HCT116 (cell line): ENCODE results near the gene MAP9. TPM values are rescaled to one million over a fixed set of nuclear protein-coding genes. Genes with fewer than 3 reads are reported as not detected.

Source experiments
- ATAC-seq: fragments of 200-7000 bp; cut with Tn5 transposase; 2 replicates; pipeline ENCODE4 v1.9.1; 2020; ENCODE audit warnings: mild to moderate bottlenecking, moderate library complexity
- BruUV-seq: library from RNA; stranded (reverse); fragments of 400-500 nt; replicated peaks from 2 replicates; lab custom pipeline; 2021; lab: Mats Ljungman, UMichigan
- CTCF ChIA-PET: fragments of 300-600 bp; sonication (Branson Sonifier 250); formaldehyde crosslinking; loops from one replicate; lab custom pipeline; 2021; ENCODE audit warnings: antibody characterized with exemption; lab: Charles Lee
- POLR2A ChIA-PET: fragments of 300-600, 350-600 bp; sonication (Branson Sonifier 250); formaldehyde crosslinking; loops from one replicate; lab custom pipeline; 2021; ENCODE audit warnings: antibody characterized with exemption; lab: Charles Lee
- RAD21 ChIA-PET, 2 experiments: fragments of 300-600 bp; sonication (Branson Sonifier 250); formaldehyde crosslinking; loops; one replicate each; lab custom pipeline; 2023; ENCODE audit warnings: low total read pairs in 2 of 2; ENCODE audit not compliant: uncharacterized antibody in 2 of 2, unreplicated experiment in 2 of 2, low non-redundant PET in 1 of 2; lab: Charles Lee
- DNase-seq: peaks from one replicate; pipeline ENCODE4 v3.0.0-alpha.2; 2010; ENCODE audit warnings: low read depth, low spot score
- H2AFZ ChIP-seq: fragments of 200-600 bp; shearing (Covaris generic), sonication (generic); 2 replicates; pipeline ENCODE4 v1.6.1; 2017; ENCODE audit warnings: low read depth, mixed run types, mixed read lengths, antibody characterized with exemption, low read length; ENCODE audit not compliant: poor library complexity, severe bottlenecking
- H3K27ac ChIP-seq: 2 replicates; pipeline ENCODE4 v1.5.1; 2012; ENCODE audit warnings: low read depth, low read length
- H3K27me3 ChIP-seq: fragments of 200-600 bp; sonication (generic); 2 replicates; pipeline ENCODE4 v1.6.1; 2016; ENCODE audit warnings: mixed run types, low read length, mixed read lengths; ENCODE audit not compliant: insufficient read depth
- H3K36me3 ChIP-seq, 2 experiments: fragments of 200-500 bp in 1 of 2; fragments of 200-600 bp in 1 of 2; sonication (Bioruptor generic) in 1 of 2; sonication (generic) in 1 of 2; 2 replicates each; pipeline versions ENCODE4 v1.5.1 to v1.6.1; 2014 to 2016; ENCODE audit warnings: low read length in 2 of 2, inconsistent platforms in 1 of 2, mixed read lengths in 1 of 2, mixed run types in 1 of 2; ENCODE audit not compliant: insufficient read depth in 2 of 2, control insufficient read depth in 1 of 2
- H3K4me1 ChIP-seq, 2 experiments: fragments of 200-600 bp in 1 of 2; sonication (generic) in 1 of 2; 2 replicates each; pipeline versions ENCODE4 v1.5.1 to v1.6.1; 2012 to 2017; ENCODE audit warnings: low read length in 2 of 2, inconsistent platforms in 1 of 2, mild to moderate bottlenecking in 1 of 2, mixed read lengths in 1 of 2, mixed run types in 1 of 2, moderate library complexity in 1 of 2; ENCODE audit not compliant: insufficient read depth in 2 of 2, control insufficient read depth in 1 of 2
- H3K4me2 ChIP-seq: fragments of 200-600 bp; sonication (generic); 2 replicates; pipeline ENCODE4 v1.6.1; 2017; ENCODE audit warnings: mixed run types, low read length, mixed read lengths
- H3K4me3 ChIP-seq, 2 experiments: fragments of 200-600 bp in 1 of 2; sonication (generic) in 1 of 2; replicated peaks in 1 of 2; 2 replicates each; pipeline ENCODE4 v1.5.1; 2011 to 2016; ENCODE audit warnings: low read length in 2 of 2, control low read depth in 1 of 2, low read depth in 1 of 2, mild to moderate bottlenecking in 1 of 2, mixed read lengths in 1 of 2, mixed run types in 1 of 2
- H3K79me2 ChIP-seq: fragments of 200-600 bp; sonication (generic); 2 replicates; pipeline ENCODE4 v1.6.1; 2017; ENCODE audit warnings: mild to moderate bottlenecking, mixed run types, low read length, moderate library complexity, mixed read lengths; ENCODE audit not compliant: insufficient read depth
- H3K9ac ChIP-seq: fragments of 200-600 bp; sonication (generic); 2 replicates; pipeline ENCODE4 v1.6.1; 2016; ENCODE audit warnings: low read length, mixed read lengths
- H3K9me2 ChIP-seq: fragments of 200-600 bp; sonication (generic), shearing (Covaris generic); 2 replicates; pipeline ENCODE4 v1.6.1; 2017; ENCODE audit warnings: mixed run types, mild to moderate bottlenecking, moderate library complexity; ENCODE audit not compliant: insufficient read depth
- H3K9me3 ChIP-seq, 2 experiments: fragments of 200-500 bp in 1 of 2; fragments of 200-600 bp in 1 of 2; sonication (Bioruptor generic) in 1 of 2; sonication (generic) in 1 of 2; 2 replicates each; pipeline ENCODE4 v1.6.1; 2014 to 2017; ENCODE audit warnings: low read length in 2 of 2, mixed read lengths in 2 of 2, inconsistent platforms in 1 of 2, low read depth in 1 of 2, mild to moderate bottlenecking in 1 of 2, mixed run types in 1 of 2, moderate library complexity in 1 of 2; ENCODE audit not compliant: control insufficient read depth in 1 of 2, insufficient read depth in 1 of 2
- H4K20me1 ChIP-seq: fragments of 200-600 bp; sonication (generic), shearing (Covaris generic); 2 replicates; pipeline ENCODE4 v1.6.1; 2017; ENCODE audit warnings: mixed run types, mild to moderate bottlenecking, moderate library complexity; ENCODE audit not compliant: insufficient read depth
- CBX3 ChIP-seq: IDR thresholded peaks from 2 replicates; pipeline ENCODE4 v1.6.1; 2012; ENCODE audit warnings: low read depth
- CEBPB ChIP-seq: IDR thresholded peaks from 2 replicates; pipeline ENCODE4 v1.6.1; 2012; ENCODE audit warnings: low read depth
- ELF1 ChIP-seq: IDR thresholded peaks from 2 replicates; pipeline ENCODE4 v1.6.1; 2012; ENCODE audit warnings: low read depth, borderline replicate concordance
- FOSL1 ChIP-seq: IDR thresholded peaks from 2 replicates; pipeline ENCODE4 v1.6.1; 2012; ENCODE audit warnings: low read depth
- JUND ChIP-seq: IDR thresholded peaks from 2 replicates; pipeline ENCODE4 v1.6.1; 2012
- MAX ChIP-seq: IDR thresholded peaks from 2 replicates; pipeline ENCODE4 v1.6.1; 2012
- POLR2A ChIP-seq: IDR thresholded peaks from 2 replicates; pipeline ENCODE4 v1.7.0; 2011; ENCODE audit warnings: borderline replicate concordance; ENCODE audit not compliant: insufficient read depth, insufficient read length; ENCODE audit errors: extremely low read depth
- POLR2AphosphoS5 ChIP-seq: IDR thresholded peaks from 2 replicates; pipeline ENCODE4 v1.6.1; 2011; ENCODE audit warnings: mild to moderate bottlenecking, low read depth, low read length, moderate library complexity
- RAD21 ChIP-seq: IDR thresholded peaks from 2 replicates; pipeline ENCODE4 v1.6.1; 2012; ENCODE audit warnings: low read depth, mild to moderate bottlenecking
- SP1 ChIP-seq: IDR thresholded peaks from 2 replicates; pipeline ENCODE4 v1.6.1; 2012; ENCODE audit warnings: low read depth
- SRF ChIP-seq: IDR thresholded peaks from 2 replicates; pipeline ENCODE4 v1.6.1; 2012; ENCODE audit warnings: low read depth
- YY1 ChIP-seq: IDR thresholded peaks from 2 replicates; pipeline ENCODE4 v1.6.1; 2011; ENCODE audit warnings: low read length, low read depth, moderate library complexity, mild to moderate bottlenecking; ENCODE audit not compliant: insufficient replicate concordance; ENCODE audit errors: extremely low read depth
- ZFX ChIP-seq: fragments of 450-650 bp; IDR thresholded peaks from 2 replicates; pipeline ENCODE4 v1.6.1; 2017
- ZNF274 ChIP-seq: fragments of 200-500 bp; sonication (Bioruptor generic); IDR thresholded peaks from 2 replicates; pipeline ENCODE4 v1.6.1; 2014; ENCODE audit warnings: mild to moderate bottlenecking, low read depth, low read length, inconsistent platforms
- intact Hi-C: fragments of 100-400 bp; cut with micrococcal nuclease; formaldehyde crosslinking; loops from 2 replicates; pipeline ENCODE4 v1.10.0; 2022
- total RNA-seq: library from RNA; stranded (reverse); gene quantifications from one replicate; pipeline ENCODE4 v1.2.1, GENCODE V29; 2021; ENCODE audit not compliant: unreplicated experiment
- TF ChIP-seq, protein P1 (sequence below): IDR thresholded peaks from 2 replicates; pipeline ENCODE4 v1.6.1; 2012
- TF ChIP-seq, protein P2 (sequence below): IDR thresholded peaks from 2 replicates; pipeline ENCODE4 v1.6.1; 2011; ENCODE audit warnings: mild to moderate bottlenecking, low read length, moderate library complexity; ENCODE audit not compliant: insufficient replicate concordance; ENCODE audit errors: extremely low read depth
- TF ChIP-seq, protein P3 (sequence below), 3 experiments: fragments of 200-600 bp in 1 of 3; sonication (generic) in 1 of 3; IDR thresholded peaks in 2 of 3; conservative IDR thresholded peaks in 1 of 3; 2 replicates each; pipeline ENCODE4 v1.5.1; 2012 to 2017; ENCODE audit warnings: low read depth in 2 of 3, low read length in 2 of 3, antibody characterized with exemption in 1 of 3, borderline replicate concordance in 1 of 3, control low read depth in 1 of 3, mild to moderate bottlenecking in 1 of 3, mixed read lengths in 1 of 3, mixed run types in 1 of 3, moderate library complexity in 1 of 3; ENCODE audit not compliant: insufficient read depth in 1 of 3

The MAP9 gene
- total RNA-seq, 1 experiment from 2014 or later: 0.32 TPM

GRCh38 chr4:155383541-155383940, 6.8 kb upstream of the MAP9 start:
- ChIA-PET CTCF (no interaction called here), RAD21 (no interaction called here), POLR2A (no interaction called here)
- BruUV-seq: no TSS peak
- Histone ChIP-seq H4K20me1 (no peaks in the 10 kb centered on the region), H3K9me2 (no peaks in the 10 kb centered on the region), H3K4me3 (no peak overlapping the region), H3K27me3 (0 out of 2 replicates have a peak, but pooled peaks cover 6% of the 10 kb centered on the region), H3K36me3 (no peaks in the 10 kb centered on the region), H3K9me3 (no peaks in the 10 kb centered on the region), H3K9ac (no peak overlapping the region), H2AFZ (no peak overlapping the region), H3K4me1 (no peaks in the 10 kb centered on the region), H3K4me2 (no peak overlapping the region), H3K79me2 (no peaks in the 10 kb centered on the region), H3K27ac (no peak overlapping the region)
- intact Hi-C loops: no loop called here
- TF ChIP-seq RAD21: no peak
- TF ChIP-seq, protein P1, sequence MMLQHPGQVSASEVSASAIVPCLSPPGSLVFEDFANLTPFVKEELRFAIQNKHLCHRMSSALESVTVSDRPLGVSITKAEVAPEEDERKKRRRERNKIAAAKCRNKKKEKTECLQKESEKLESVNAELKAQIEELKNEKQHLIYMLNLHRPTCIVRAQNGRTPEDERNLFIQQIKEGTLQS: no peak
- no peak for TF ChIP-seq CBX3
- TF ChIP-seq ZNF274: no peak
- no peak for TF ChIP-seq POLR2AphosphoS5
- no peak for TF ChIP-seq ZFX
- TF ChIP-seq CEBPB: no peak
- TF ChIP-seq POLR2A: no peak
- TF ChIP-seq YY1: no peak
- no peak for TF ChIP-seq MAX
- no peak for TF ChIP-seq SRF
- no peak for TF ChIP-seq ELF1
- no peak for TF ChIP-seq JUND
- TF ChIP-seq SP1: no peak
- TF ChIP-seq FOSL1: no peak
- DNase-seq: no peak
- no peak for ATAC-seq

DNA sequence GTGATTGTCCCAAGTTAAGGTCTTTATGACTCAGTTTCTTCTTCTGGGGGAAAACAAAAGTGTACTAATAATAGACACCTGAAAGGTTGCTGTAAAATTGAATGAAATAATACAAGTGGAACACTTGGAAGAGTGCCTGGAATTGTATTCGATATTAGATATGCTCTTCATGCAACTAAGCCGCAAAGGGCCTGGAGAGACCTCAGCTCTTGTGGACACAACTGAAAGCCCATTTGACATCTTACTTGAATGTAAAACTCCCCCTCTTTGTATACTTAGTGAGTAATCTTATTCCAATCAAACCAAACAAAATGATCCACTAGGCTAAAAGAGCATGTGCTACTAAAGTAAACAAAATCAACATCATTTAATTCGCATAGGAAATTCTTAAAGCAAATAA, 511 bp upstream of the MAP9 start:
- Histone ChIP-seq H3K9ac (no peak overlapping the region), H3K4me2 (no peak overlapping the region), H3K9me3 (no peaks in the 10 kb centered on the region), H3K27ac (no peak overlapping the region)
- TF ChIP-seq, protein P2, sequence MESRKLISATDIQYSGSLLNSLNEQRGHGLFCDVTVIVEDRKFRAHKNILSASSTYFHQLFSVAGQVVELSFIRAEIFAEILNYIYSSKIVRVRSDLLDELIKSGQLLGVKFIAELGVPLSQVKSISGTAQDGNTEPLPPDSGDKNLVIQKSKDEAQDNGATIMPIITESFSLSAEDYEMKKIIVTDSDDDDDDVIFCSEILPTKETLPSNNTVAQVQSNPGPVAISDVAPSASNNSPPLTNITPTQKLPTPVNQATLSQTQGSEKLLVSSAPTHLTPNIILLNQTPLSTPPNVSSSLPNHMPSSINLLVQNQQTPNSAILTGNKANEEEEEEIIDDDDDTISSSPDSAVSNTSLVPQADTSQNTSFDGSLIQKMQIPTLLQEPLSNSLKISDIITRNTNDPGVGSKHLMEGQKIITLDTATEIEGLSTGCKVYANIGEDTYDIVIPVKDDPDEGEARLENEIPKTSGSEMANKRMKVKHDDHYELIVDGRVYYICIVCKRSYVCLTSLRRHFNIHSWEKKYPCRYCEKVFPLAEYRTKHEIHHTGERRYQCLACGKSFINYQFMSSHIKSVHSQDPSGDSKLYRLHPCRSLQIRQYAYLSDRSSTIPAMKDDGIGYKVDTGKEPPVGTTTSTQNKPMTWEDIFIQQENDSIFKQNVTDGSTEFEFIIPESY: no peak
- TF ChIP-seq CBX3: no peak
- TF ChIP-seq, protein P3, sequence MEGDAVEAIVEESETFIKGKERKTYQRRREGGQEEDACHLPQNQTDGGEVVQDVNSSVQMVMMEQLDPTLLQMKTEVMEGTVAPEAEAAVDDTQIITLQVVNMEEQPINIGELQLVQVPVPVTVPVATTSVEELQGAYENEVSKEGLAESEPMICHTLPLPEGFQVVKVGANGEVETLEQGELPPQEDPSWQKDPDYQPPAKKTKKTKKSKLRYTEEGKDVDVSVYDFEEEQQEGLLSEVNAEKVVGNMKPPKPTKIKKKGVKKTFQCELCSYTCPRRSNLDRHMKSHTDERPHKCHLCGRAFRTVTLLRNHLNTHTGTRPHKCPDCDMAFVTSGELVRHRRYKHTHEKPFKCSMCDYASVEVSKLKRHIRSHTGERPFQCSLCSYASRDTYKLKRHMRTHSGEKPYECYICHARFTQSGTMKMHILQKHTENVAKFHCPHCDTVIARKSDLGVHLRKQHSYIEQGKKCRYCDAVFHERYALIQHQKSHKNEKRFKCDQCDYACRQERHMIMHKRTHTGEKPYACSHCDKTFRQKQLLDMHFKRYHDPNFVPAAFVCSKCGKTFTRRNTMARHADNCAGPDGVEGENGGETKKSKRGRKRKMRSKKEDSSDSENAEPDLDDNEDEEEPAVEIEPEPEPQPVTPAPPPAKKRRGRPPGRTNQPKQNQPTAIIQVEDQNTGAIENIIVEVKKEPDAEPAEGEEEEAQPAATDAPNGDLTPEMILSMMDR (IDR thresholded peaks at IDR 0.05 in 2 of 3, conservative IDR thresholded peaks at IDR 0.05 in 1 of 3; ENCODE audit: borderline replicate concordance in 1 of 3, insufficient read depth in 1 of 3, low read depth in 2 of 3, low read length in 2 of 3): no peak
- TF ChIP-seq, protein P1: no peak
- TF ChIP-seq, all 23 proteins: peak for 0
- no peak overlapping the region for H3K4me3 ChIP-seq
- POLR2A ChIA-PET: no interaction called here
- no peak for ATAC-seq
- no peak for DNase-seq
- H3K9me2 ChIP-seq: no peaks in the 10 kb centered on the region
- H2AFZ ChIP-seq: no peak overlapping the region
- no peaks in the 10 kb centered on the region for H3K79me2 ChIP-seq
- no peaks in the 10 kb centered on the region for H3K4me1 ChIP-seq
- H3K36me3 ChIP-seq: no peaks in the 10 kb centered on the region
- RAD21 ChIA-PET: no interaction called here
- H3K27me3 ChIP-seq: no peaks in the 10 kb centered on the region
- no peaks in the 10 kb centered on the region for H4K20me1 ChIP-seq
- intact Hi-C loops: no loop called here
- CTCF ChIA-PET: no interaction called here
- no TSS peak for BruUV-seq
